OCI-LY7 (cell line): ENCODE data around the gene FUT2. TPM values are rescaled to one million over a fixed set of nuclear protein-coding genes. Genes with fewer than 3 reads are reported as not detected.

Experiments
- BruUV-seq: library from RNA; stranded (reverse); fragments of 400-500 nt; replicated peaks from 2 replicates; lab custom pipeline; 2021; lab: Mats Ljungman, UMichigan
- CTCF ChIA-PET: fragments of 300-600 bp; sonication (Branson Sonifier 250); formaldehyde crosslinking; loops from one replicate; lab custom pipeline; 2022; ENCODE audit warnings: antibody characterized with exemption; ENCODE audit not compliant: unreplicated experiment; lab: Charles Lee
- POLR2A ChIA-PET: fragments of 300-600 bp; sonication (Branson Sonifier 250); formaldehyde crosslinking; loops from one replicate; lab custom pipeline; 2022; ENCODE audit warnings: antibody characterized with exemption; lab: Charles Lee
- DNase-seq: peaks from one replicate; pipeline ENCODE4 v3.0.0-alpha.2; 2015; ENCODE audit warnings: low spot score
- H2AFZ ChIP-seq: fragments of 200-600 bp; sonication (generic), shearing (Covaris generic); 2 replicates; pipeline ENCODE4 v1.6.1; 2014; ENCODE audit warnings: mild to moderate bottlenecking, antibody characterized with exemption, low read length, moderate library complexity
- H3K27ac ChIP-seq: fragments of 200-600 bp; sonication (generic); 2 replicates; pipeline ENCODE4 v1.5.1; 2014; ENCODE audit warnings: mixed run types, low read depth, mild to moderate bottlenecking, moderate library complexity, low read length, inconsistent platforms; ENCODE audit not compliant: poor library complexity, severe bottlenecking
- H3K36me3 ChIP-seq: fragments of 200-600 bp; sonication (generic); 2 replicates; pipeline ENCODE4 v1.6.1; 2014; ENCODE audit warnings: mild to moderate bottlenecking, antibody characterized with exemption, low read length, moderate library complexity, mixed read lengths; ENCODE audit not compliant: insufficient read depth
- H3K4me1 ChIP-seq: fragments of 200-600 bp; sonication (generic); 2 replicates; pipeline ENCODE4 v1.5.1; 2014; ENCODE audit warnings: mild to moderate bottlenecking, low read length; ENCODE audit not compliant: insufficient read depth, poor library complexity, severe bottlenecking
- H3K4me2 ChIP-seq: fragments of 200-600 bp; sonication (generic); 2 replicates; pipeline ENCODE4 v1.6.1; 2014; ENCODE audit warnings: mild to moderate bottlenecking, low read length
- H3K4me3 ChIP-seq: fragments of 200-600 bp; sonication (generic); 2 replicates; pipeline ENCODE4 v1.5.1; 2014; ENCODE audit warnings: mild to moderate bottlenecking, low read depth, low read length; ENCODE audit not compliant: poor library complexity, severe bottlenecking
- H3K79me2 ChIP-seq: fragments of 200-600 bp; sonication (generic); 2 replicates; pipeline ENCODE4 v1.6.1; 2016; ENCODE audit warnings: low read depth, mild to moderate bottlenecking, low read length, moderate library complexity, mixed read lengths; ENCODE audit not compliant: insufficient read depth
- H3K9me2 ChIP-seq: fragments of 200-600 bp; sonication (generic); 2 replicates; pipeline ENCODE4 v1.6.1; 2016; ENCODE audit warnings: mild to moderate bottlenecking, low read length, mixed read lengths; ENCODE audit not compliant: insufficient read depth
- H3K9me3 ChIP-seq: fragments of 200-600 bp; sonication (generic); 2 replicates; pipeline ENCODE4 v1.6.1; 2014; ENCODE audit warnings: mild to moderate bottlenecking, mixed run types, low read length, mixed read lengths
- H4K20me1 ChIP-seq: fragments of 200-600 bp; sonication (generic); 2 replicates; pipeline ENCODE4 v1.6.1; 2014; ENCODE audit warnings: mild to moderate bottlenecking, antibody characterized with exemption, low read length, moderate library complexity, mixed read lengths; ENCODE audit not compliant: insufficient read depth
- EZH2phosphoT487 ChIP-seq: fragments of 200-600 bp; sonication (generic); IDR thresholded peaks from 2 replicates; pipeline ENCODE4 v1.6.1; 2018; ENCODE audit warnings: low read depth, borderline replicate concordance, mild to moderate bottlenecking, mixed run types, antibody characterized with exemption, low read length, moderate library complexity, mixed read lengths
- intact Hi-C: fragments of 100-400 bp; cut with micrococcal nuclease; formaldehyde crosslinking; loops from one replicate; pipeline ENCODE4 v1.10.0; 2022; ENCODE audit not compliant: unreplicated experiment
- total RNA-seq, 2 experiments: library from RNA; depleted of rRNA in 1 of 2; stranded (reverse); fragments of >200 nt in 1 of 2; shearing (Covaris generic) in 1 of 2; gene quantifications; 2 replicates each; pipeline ENCODE4 v1.2.3, GENCODE V29; 2014 to 2022
- TF ChIP-seq, protein P1 (sequence below): fragments of 200-600 bp; sonication (generic); conservative IDR thresholded peaks from 2 replicates; pipeline ENCODE4 v1.5.1; 2014; ENCODE audit warnings: mild to moderate bottlenecking, antibody characterized with exemption, low read length, moderate library complexity, mixed read lengths

Gene FUT2
- total RNA-seq, 2 experiments from 2014 or later = not detected

- ChIA-PET CTCF (no interaction called here), POLR2A (interaction anchor here (0.6 kb wide), 1 partner anchor 29 kb away, joined by 4 read pairs; no protein-coding TSS in a partner anchor)
- H3K79me2 ChIP-seq = no peaks in the 10 kb centered on the region
- H3K4me2 ChIP-seq = no peak overlapping the region
- H3K27ac ChIP-seq = no peak overlapping the region
- H3K9me2 ChIP-seq = no peaks in the 10 kb centered on the region
- H2AFZ ChIP-seq = no peak overlapping the region
- no peak for DNase-seq
- no peak overlapping the region for H3K4me3 ChIP-seq
- BruUV-seq = no TSS peak
- H4K20me1 ChIP-seq = no peaks in the 10 kb centered on the region
- intact Hi-C loops = no loop called here
- H3K36me3 ChIP-seq = no peaks in the 10 kb centered on the region
- no peaks in the 10 kb centered on the region for H3K4me1 ChIP-seq
- no peaks in the 10 kb centered on the region for H3K9me3 ChIP-seq
- no peak for TF ChIP-seq EZH2phosphoT487
Observed at GRCh38 chr19:48681127-48681470, 14.7 kb upstream of the FUT2 start.

GRCh38 chr19:48683349-48683748, 12.4 kb upstream of the FUT2 start:
- Histone ChIP-seq H3K79me2 (no peaks in the 10 kb centered on the region), H2AFZ (peak overlapping the region; percentile 71), H3K4me2 (no peak overlapping the region), H3K9me2 (no peaks in the 10 kb centered on the region), H4K20me1 (no peaks in the 10 kb centered on the region), H3K4me3 (no peak overlapping the region), H3K27ac (no peak overlapping the region), H3K9me3 (no peaks in the 10 kb centered on the region), H3K36me3 (no peaks in the 10 kb centered on the region), H3K4me1 (no peaks in the 10 kb centered on the region)
- peak; percentile 57 for DNase-seq
- intact Hi-C loops = no loop called here
- ChIA-PET CTCF (no interaction called here), POLR2A (no interaction called here)
- BruUV-seq = no TSS peak
- TF ChIP-seq, protein P1, sequence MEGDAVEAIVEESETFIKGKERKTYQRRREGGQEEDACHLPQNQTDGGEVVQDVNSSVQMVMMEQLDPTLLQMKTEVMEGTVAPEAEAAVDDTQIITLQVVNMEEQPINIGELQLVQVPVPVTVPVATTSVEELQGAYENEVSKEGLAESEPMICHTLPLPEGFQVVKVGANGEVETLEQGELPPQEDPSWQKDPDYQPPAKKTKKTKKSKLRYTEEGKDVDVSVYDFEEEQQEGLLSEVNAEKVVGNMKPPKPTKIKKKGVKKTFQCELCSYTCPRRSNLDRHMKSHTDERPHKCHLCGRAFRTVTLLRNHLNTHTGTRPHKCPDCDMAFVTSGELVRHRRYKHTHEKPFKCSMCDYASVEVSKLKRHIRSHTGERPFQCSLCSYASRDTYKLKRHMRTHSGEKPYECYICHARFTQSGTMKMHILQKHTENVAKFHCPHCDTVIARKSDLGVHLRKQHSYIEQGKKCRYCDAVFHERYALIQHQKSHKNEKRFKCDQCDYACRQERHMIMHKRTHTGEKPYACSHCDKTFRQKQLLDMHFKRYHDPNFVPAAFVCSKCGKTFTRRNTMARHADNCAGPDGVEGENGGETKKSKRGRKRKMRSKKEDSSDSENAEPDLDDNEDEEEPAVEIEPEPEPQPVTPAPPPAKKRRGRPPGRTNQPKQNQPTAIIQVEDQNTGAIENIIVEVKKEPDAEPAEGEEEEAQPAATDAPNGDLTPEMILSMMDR = no peak
- TF ChIP-seq EZH2phosphoT487 = no peak

GRCh38 chr19:48685583-48685982, 10.2 kb upstream of the FUT2 start:
- BruUV-seq = no TSS peak
- H3K79me2 ChIP-seq = no peaks in the 10 kb centered on the region

More at GRCh38 chr19:48685583-48685982, 10.2 kb upstream of the FUT2 start:
- Histone ChIP-seq H4K20me1 (no peaks in the 10 kb centered on the region), H3K36me3 (no peaks in the 10 kb centered on the region), H2AFZ (no peak overlapping the region), H3K9me2 (no peaks in the 10 kb centered on the region), H3K27ac (no peak overlapping the region), H3K4me3 (no peak overlapping the region), H3K4me2 (no peak overlapping the region), H3K9me3 (no peaks in the 10 kb centered on the region), H3K4me1 (no peaks in the 10 kb centered on the region)
- ChIA-PET CTCF (no interaction called here), POLR2A (no interaction called here)
- intact Hi-C loops = no loop called here
- no peak for DNase-seq
- TF ChIP-seq EZH2phosphoT487 = no peak
- TF ChIP-seq, protein P1 = no peak
